Keratinocyte (primary cell): ENCODE data around the gene CACNA1S. TPM values are rescaled to one million over a fixed set of nuclear protein-coding genes. Genes with fewer than 3 reads are reported as not detected.

Source experiments
- DNase-seq: peaks from one replicate; pipeline ENCODE4 v3.0.0-alpha.2; 2011; ENCODE audit warnings: low read depth, missing footprints, low spot score
- FAIRE-seq: peaks from 2 replicates; lab custom pipeline; 2011; peaks lifted over from hg19 to GRCh38; lab: Jason Lieb, UNC
- H2AFZ ChIP-seq: 2 replicates; pipeline ENCODE4 v1.6.0; 2012; ENCODE audit warnings: low read length, control low read depth, inconsistent platforms; ENCODE audit not compliant: control insufficient read depth
- H3K27ac ChIP-seq: 2 replicates; pipeline ENCODE4 v1.5.1; 2011; ENCODE audit warnings: low read length; ENCODE audit not compliant: control insufficient read depth, insufficient read depth
- H3K27me3 ChIP-seq: 3 replicates; pipeline ENCODE4 v1.6.0; 2011; ENCODE audit warnings: low read length; ENCODE audit not compliant: control insufficient read depth, insufficient read depth; ENCODE audit errors: extremely low read depth
- H3K36me3 ChIP-seq, 2 experiments: 2 replicates in 1 of 2; 3 replicates in 1 of 2; pipeline ENCODE4 v1.5.1; 2011; ENCODE audit warnings: low read length in 2 of 2, mild to moderate bottlenecking in 1 of 2; ENCODE audit not compliant: control insufficient read depth in 2 of 2, insufficient read depth in 2 of 2; ENCODE audit errors: extremely low read depth in 1 of 2
- H3K4me1 ChIP-seq: 3 replicates; pipeline ENCODE4 v1.5.1; 2011; ENCODE audit warnings: low read length; ENCODE audit not compliant: control insufficient read depth, insufficient read depth; ENCODE audit errors: extremely low read depth
- H3K4me2 ChIP-seq: 3 replicates; pipeline ENCODE4 v1.6.0; 2011; ENCODE audit warnings: low read depth, low read length; ENCODE audit not compliant: control insufficient read depth, insufficient read depth; ENCODE audit errors: extremely low read depth
- H3K4me3 ChIP-seq, 3 experiments: fragments of 200-600 bp in 1 of 3; sonication (generic) in 1 of 3; 2 replicates in 2 of 3; 3 replicates in 1 of 3; pipeline ENCODE4 v1.5.1; 2011 to 2016; ENCODE audit warnings: low read length in 3 of 3, mild to moderate bottlenecking in 3 of 3, control low read depth in 2 of 3, inconsistent platforms in 1 of 3, low read depth in 1 of 3, mixed read lengths in 1 of 3, mixed run types in 1 of 3, moderate library complexity in 1 of 3; ENCODE audit not compliant: control insufficient read depth in 2 of 3, insufficient read depth in 2 of 3; ENCODE audit errors: extremely low read depth in 1 of 3
- H3K79me2 ChIP-seq: 2 replicates; pipeline ENCODE4 v1.6.0; 2012; ENCODE audit warnings: low read length; ENCODE audit not compliant: control insufficient read depth, insufficient read depth
- H3K9ac ChIP-seq: 3 replicates; pipeline ENCODE4 v1.6.0; 2011; ENCODE audit warnings: low read length; ENCODE audit not compliant: control insufficient read depth, insufficient read depth; ENCODE audit errors: extremely low read depth
- H3K9me1 ChIP-seq: 3 replicates; pipeline ENCODE4 v1.6.0; 2011; ENCODE audit warnings: low read length; ENCODE audit not compliant: control insufficient read depth, insufficient read depth; ENCODE audit errors: extremely low read depth
- H3K9me3 ChIP-seq: 2 replicates; pipeline ENCODE4 v1.5.1; 2012; ENCODE audit warnings: low read depth, low read length; ENCODE audit not compliant: control insufficient read depth
- H4K20me1 ChIP-seq: 3 replicates; pipeline ENCODE4 v1.6.0; 2011; ENCODE audit warnings: low read length; ENCODE audit not compliant: control insufficient read depth, insufficient read depth; ENCODE audit errors: extremely low read depth
- CTCF ChIP-seq, 3 experiments: IDR thresholded peaks in 1 of 3; conservative IDR thresholded peaks in 1 of 3; optimal IDR thresholded peaks in 1 of 3; 2 replicates in 2 of 3; 3 replicates in 1 of 3; pipeline versions ENCODE3 to v1.5.1; 2011; ENCODE audit warnings: low read length in 3 of 3, mild to moderate bottlenecking in 3 of 3, moderate library complexity in 2 of 3, control low read depth in 1 of 3, inconsistent platforms in 1 of 3; ENCODE audit not compliant: insufficient read depth in 2 of 3; ENCODE audit errors: extremely low read depth in 1 of 3
- EZH2 ChIP-seq: IDR thresholded peaks from one replicate; pipeline ENCODE4 v1.6.1; 2012; ENCODE audit warnings: inconsistent platforms, mild to moderate bottlenecking, low read length, moderate library complexity
- dilution Hi-C: fragments of 300-500 bp; cut with MboI; formaldehyde crosslinking; loops from one replicate; pipeline ENCODE4 v1.7.0; 2020; ENCODE audit warnings: low sequenced_read_pairs; ENCODE audit not compliant: extremely low pct_ligation_motif_present
- polyA plus RNA-seq, 5 experiments: library from polyadenylated mRNA; depleted of rRNA in 3 of 5; stranded (reverse) in 3 of 5; stranded (forward) in 1 of 5; unstranded in 1 of 5; fragments of >200 nt; gene quantifications; 1 replicate in 1 of 5; 2 replicates in 3 of 5; 3 replicates in 1 of 5; pipeline versions ENCODE4 v1.2.1 to v1.2.3, GENCODE V29; 2011 to 2012; ENCODE audit warnings: missing spikeins in 2 of 5, low read depth in 1 of 5, low replicate concordance in 1 of 5

Gene CACNA1S
- polyA plus RNA-seq, 1 donor (not counting 4 experiments of a cell fraction or from before 2014, with no cell fraction given): not detected

DNA sequence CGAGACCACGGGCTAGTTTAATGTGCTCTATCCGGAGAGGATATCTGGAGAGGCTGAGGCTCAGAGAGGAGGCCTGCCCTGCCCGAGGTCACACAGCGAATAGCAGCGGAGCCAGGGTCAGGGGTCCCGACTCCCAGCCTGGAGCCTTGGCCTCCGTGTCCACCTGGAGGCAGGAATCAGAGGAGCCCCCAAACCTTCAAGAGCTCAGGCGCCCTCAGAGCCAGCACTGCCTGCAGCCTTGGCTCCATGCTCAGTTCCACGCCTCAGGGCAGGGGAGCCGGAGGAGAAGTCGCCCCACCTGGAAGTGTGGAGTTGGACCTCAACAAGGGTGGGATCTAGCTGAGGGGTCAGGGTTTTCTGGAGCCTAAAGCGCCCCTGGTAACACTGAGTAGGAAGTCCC lies 16.7 kb upstream of the CACNA1S start:
- peaks cover 18% of the 10 kb centered on the region for H3K27me3 ChIP-seq
- H3K36me3 ChIP-seq: no peaks in the 10 kb centered on the region
- no peak overlapping the region for H3K27ac ChIP-seq
- no peaks in the 10 kb centered on the region for H3K9me3 ChIP-seq
- H3K79me2 ChIP-seq: no peaks in the 10 kb centered on the region
- dilution Hi-C loops: no loop called here
- TF ChIP-seq EZH2 (no peak), CTCF (optimal IDR thresholded peaks at IDR 0.05 in 1 of 3, IDR thresholded peaks at IDR 0.05 in 1 of 3, conservative IDR thresholded peaks at IDR 0.05 in 1 of 3; ENCODE audit: extremely low read depth in 1 of 3, insufficient read depth in 2 of 3, low read length in 3 of 3) (no peak)
- H3K4me1 ChIP-seq: peaks cover 11% of the 10 kb centered on the region
- no peaks in the 10 kb centered on the region for H3K9me1 ChIP-seq
- H3K4me2 ChIP-seq: no peak overlapping the region
- no peak overlapping the region for H2AFZ ChIP-seq
- no peak overlapping the region for H3K9ac ChIP-seq
- DNase-seq: no peak
- no peak for FAIRE-seq
- H4K20me1 ChIP-seq: no peaks in the 10 kb centered on the region
- H3K4me3 ChIP-seq: no peak overlapping the region

DNA sequence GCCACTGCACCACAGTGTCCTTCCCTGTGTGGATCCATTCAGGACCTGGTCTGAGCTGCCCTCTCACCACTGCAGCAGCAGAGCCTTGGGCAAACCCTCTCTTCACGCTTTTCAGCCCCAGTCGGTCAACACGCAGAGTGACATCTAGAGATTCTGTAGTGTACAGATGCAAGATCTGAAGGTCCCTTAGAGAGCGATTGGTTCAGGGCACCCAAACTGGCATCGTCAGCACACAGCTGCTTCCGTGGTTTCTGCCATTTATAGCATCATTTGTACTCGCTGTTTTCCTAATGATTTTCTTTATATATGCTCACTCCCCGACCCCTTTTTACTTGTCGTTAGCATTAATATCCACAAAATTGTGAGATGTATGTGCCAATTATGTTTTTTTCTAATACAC lies 16.2 kb upstream of the CACNA1S start:
- no peaks in the 10 kb centered on the region for H3K9me3 ChIP-seq
- no peaks in the 10 kb centered on the region for H3K36me3 ChIP-seq
- H4K20me1 ChIP-seq: no peaks in the 10 kb centered on the region

More for the DNA sequence above, 16.2 kb upstream of the CACNA1S start:
- H3K4me3 ChIP-seq: no peak overlapping the region
- no peak overlapping the region for H3K4me2 ChIP-seq
- no peaks in the 10 kb centered on the region for H3K79me2 ChIP-seq
- H3K9me1 ChIP-seq: no peaks in the 10 kb centered on the region
- no peak for TF ChIP-seq EZH2
- no peak for TF ChIP-seq CTCF (optimal IDR thresholded peaks at IDR 0.05 in 1 of 3, IDR thresholded peaks at IDR 0.05 in 1 of 3, conservative IDR thresholded peaks at IDR 0.05 in 1 of 3; ENCODE audit: extremely low read depth in 1 of 3, insufficient read depth in 2 of 3, low read length in 3 of 3)
- no peak overlapping the region for H3K9ac ChIP-seq
- DNase-seq (no peak), FAIRE-seq (no peak)
- peaks cover 14% of the 10 kb centered on the region for H3K4me1 ChIP-seq
- peaks cover 21% of the 10 kb centered on the region for H3K27me3 ChIP-seq
- dilution Hi-C loops: no loop called here
- H2AFZ ChIP-seq: no peak overlapping the region
- H3K27ac ChIP-seq: no peak overlapping the region
